ENCODE measurements around the gene CAMK2D. TPM values are rescaled to one million over a fixed set of nuclear protein-coding genes. Genes with fewer than 3 reads are reported as not detected.

CAMK2D gene
- total RNA-seq, 1 experiment from 2014 or later, result 7.1 TPM

- no peaks in the 10 kb centered on the region for H3K27me3 ChIP-seq (ENCODE audit: insufficient read depth, low read depth)
- H3K36me3 ChIP-seq (ENCODE audit: low read depth), result no peaks in the 10 kb centered on the region
- ChIA-PET POLR2A (ENCODE audit: unreplicated experiment) (no interaction called here), CTCF (no interaction called here)
- H3F3A ChIP-seq (ENCODE audit: insufficient read depth, low read depth), result no peaks in the 10 kb centered on the region
- no peak overlapping the region for H3K4me3 ChIP-seq
- intact Hi-C loops (cut with micrococcal nuclease; ENCODE audit: unreplicated experiment), result no loop called here
- no peak overlapping the region for H3K4me2 ChIP-seq
- no peak overlapping the region for H3K27ac ChIP-seq
- no peak overlapping the region for H2AFZ ChIP-seq
- TF ChIP-seq EZH2 (IDR thresholded peaks at IDR 0.05; ENCODE audit: low read depth) (no peak), CTCF (conservative IDR thresholded peaks at IDR 0.05) (no peak)
- no peaks in the 10 kb centered on the region for H3K9me3 ChIP-seq (ENCODE audit: insufficient read depth, low read depth)
- H3K9me2 ChIP-seq (ENCODE audit: insufficient read depth), result no peaks in the 10 kb centered on the region
- H3K4me1 ChIP-seq (replicated peaks; ENCODE audit: insufficient read depth), result no peaks in the 10 kb centered on the region
- no peak for DNase-seq
- H3K79me2 ChIP-seq (ENCODE audit: low read depth), result no peaks in the 10 kb centered on the region
- H4K20me1 ChIP-seq (ENCODE audit: insufficient read depth), result no peaks in the 10 kb centered on the region
- BruUV-seq (replicated peaks), result no TSS peak
These were observed 261.1 kb downstream of the CAMK2D start for GRCh38 chr4:113500424-113500823.

- H2AFZ ChIP-seq, result no peak overlapping the region
- H3K79me2 ChIP-seq (ENCODE audit: low read depth), result no peaks in the 10 kb centered on the region
- ChIA-PET POLR2A (ENCODE audit: unreplicated experiment) (no interaction called here), CTCF (no interaction called here)
- no peaks in the 10 kb centered on the region for H3K4me1 ChIP-seq (replicated peaks; ENCODE audit: insufficient read depth)
- no peaks in the 10 kb centered on the region for H3K27me3 ChIP-seq (ENCODE audit: insufficient read depth, low read depth)
- intact Hi-C loops (cut with micrococcal nuclease; ENCODE audit: unreplicated experiment), result no loop called here
- no peak overlapping the region for H3K4me3 ChIP-seq
- H3K27ac ChIP-seq, result no peak overlapping the region
- H3F3A ChIP-seq (ENCODE audit: insufficient read depth, low read depth), result no peaks in the 10 kb centered on the region
- no peaks in the 10 kb centered on the region for H3K36me3 ChIP-seq (ENCODE audit: low read depth)
- H3K4me2 ChIP-seq, result no peak overlapping the region
- no peaks in the 10 kb centered on the region for H3K9me2 ChIP-seq (ENCODE audit: insufficient read depth)
- TF ChIP-seq CTCF (conservative IDR thresholded peaks at IDR 0.05) (no peak), EZH2 (IDR thresholded peaks at IDR 0.05; ENCODE audit: low read depth) (no peak)
- no TSS peak for BruUV-seq (replicated peaks)
- no peak for DNase-seq
- H4K20me1 ChIP-seq (ENCODE audit: insufficient read depth), result no peaks in the 10 kb centered on the region
- H3K9me3 ChIP-seq (ENCODE audit: insufficient read depth, low read depth), result no peaks in the 10 kb centered on the region
These were observed 261.8 kb downstream of the CAMK2D start for GRCh38 chr4:113499696-113500095.

- ChIA-PET POLR2A (ENCODE audit: unreplicated experiment) (no interaction called here), CTCF (no interaction called here)
- H2AFZ ChIP-seq, result no peak overlapping the region
- H3K27me3 ChIP-seq (ENCODE audit: insufficient read depth, low read depth), result no peaks in the 10 kb centered on the region
- BruUV-seq (replicated peaks), result no TSS peak
- no peak overlapping the region for H3K4me2 ChIP-seq
- DNase-seq, result no peak
- no peak overlapping the region for H3K27ac ChIP-seq
- no peak overlapping the region for H3K4me3 ChIP-seq
- H3K79me2 ChIP-seq (ENCODE audit: low read depth), result no peaks in the 10 kb centered on the region
- no peaks in the 10 kb centered on the region for H3F3A ChIP-seq (ENCODE audit: insufficient read depth, low read depth)
- intact Hi-C loops (cut with micrococcal nuclease; ENCODE audit: unreplicated experiment), result no loop called here
- H3K9me3 ChIP-seq (ENCODE audit: insufficient read depth, low read depth), result no peaks in the 10 kb centered on the region
- TF ChIP-seq EZH2 (IDR thresholded peaks at IDR 0.05; ENCODE audit: low read depth), result no peak
- no peak for TF ChIP-seq CTCF (conservative IDR thresholded peaks at IDR 0.05)
- H3K9me2 ChIP-seq (ENCODE audit: insufficient read depth), result no peaks in the 10 kb centered on the region
- H4K20me1 ChIP-seq (ENCODE audit: insufficient read depth), result no peaks in the 10 kb centered on the region
- H3K4me1 ChIP-seq (replicated peaks; ENCODE audit: insufficient read depth), result no peaks in the 10 kb centered on the region
- no peaks in the 10 kb centered on the region for H3K36me3 ChIP-seq (ENCODE audit: low read depth)
These were observed 262.4 kb downstream of the CAMK2D start for GRCh38 chr4:113499166-113499565.

Measured in PC-9 (cell line).